Measurements from ENCODE around the gene LAMC2. TPM values are rescaled to one million over a fixed set of nuclear protein-coding genes. Genes with fewer than 3 reads are reported as not detected.
A peak's percentile ranks its signal among the peaks of the same experiment; 100 is the strongest.

LAMC2 gene
- polyA plus RNA-seq, 3 donors, result not detected

DNA sequence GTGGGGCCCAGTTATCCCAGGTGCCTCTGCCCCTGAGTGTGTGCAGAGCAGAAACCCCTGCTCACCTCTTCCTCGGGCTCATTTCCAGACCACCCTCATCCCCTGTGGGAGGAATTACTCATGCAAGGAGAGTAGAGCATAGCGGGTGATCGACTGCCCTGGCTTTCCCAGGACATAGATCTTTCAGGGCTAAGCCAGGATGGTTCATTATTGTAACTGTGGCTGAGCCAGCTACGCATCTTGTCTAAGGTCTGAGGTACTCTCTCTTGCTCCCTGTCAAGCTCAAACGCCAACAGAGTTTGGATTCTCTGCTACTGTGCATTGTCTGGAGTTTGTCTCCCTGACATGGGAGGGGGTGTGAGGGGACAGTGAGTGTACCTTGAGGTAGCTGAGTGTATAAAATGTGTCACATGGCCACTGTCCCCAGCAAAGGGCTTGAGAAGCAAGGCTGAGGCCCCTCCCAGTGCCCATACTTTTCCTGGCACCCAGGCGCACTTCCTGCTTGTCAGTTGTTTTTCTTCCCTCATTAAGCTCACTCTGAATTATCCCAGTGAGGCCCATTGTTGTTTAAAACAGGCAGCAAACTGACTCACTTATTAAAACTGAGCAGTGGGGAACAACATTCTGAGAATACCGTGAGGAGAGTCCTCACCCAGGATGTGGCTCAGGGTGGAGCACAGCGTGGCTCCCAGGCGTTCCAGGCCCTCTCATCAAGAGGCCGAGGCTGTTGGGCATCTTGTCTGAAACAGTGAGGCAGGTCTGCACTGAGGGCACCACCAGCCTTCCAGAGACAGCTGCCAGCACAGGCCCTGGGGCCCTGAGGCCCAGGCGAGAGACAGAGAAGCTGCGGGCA, 92.9 kb downstream of the LAMC2 start:
- no peaks in the 10 kb centered on the region for H3K79me2 ChIP-seq (ENCODE audit: insufficient read depth, low read length)
- intact Hi-C loops (cut with micrococcal nuclease), result no loop called here
- TF ChIP-seq, protein P1, sequence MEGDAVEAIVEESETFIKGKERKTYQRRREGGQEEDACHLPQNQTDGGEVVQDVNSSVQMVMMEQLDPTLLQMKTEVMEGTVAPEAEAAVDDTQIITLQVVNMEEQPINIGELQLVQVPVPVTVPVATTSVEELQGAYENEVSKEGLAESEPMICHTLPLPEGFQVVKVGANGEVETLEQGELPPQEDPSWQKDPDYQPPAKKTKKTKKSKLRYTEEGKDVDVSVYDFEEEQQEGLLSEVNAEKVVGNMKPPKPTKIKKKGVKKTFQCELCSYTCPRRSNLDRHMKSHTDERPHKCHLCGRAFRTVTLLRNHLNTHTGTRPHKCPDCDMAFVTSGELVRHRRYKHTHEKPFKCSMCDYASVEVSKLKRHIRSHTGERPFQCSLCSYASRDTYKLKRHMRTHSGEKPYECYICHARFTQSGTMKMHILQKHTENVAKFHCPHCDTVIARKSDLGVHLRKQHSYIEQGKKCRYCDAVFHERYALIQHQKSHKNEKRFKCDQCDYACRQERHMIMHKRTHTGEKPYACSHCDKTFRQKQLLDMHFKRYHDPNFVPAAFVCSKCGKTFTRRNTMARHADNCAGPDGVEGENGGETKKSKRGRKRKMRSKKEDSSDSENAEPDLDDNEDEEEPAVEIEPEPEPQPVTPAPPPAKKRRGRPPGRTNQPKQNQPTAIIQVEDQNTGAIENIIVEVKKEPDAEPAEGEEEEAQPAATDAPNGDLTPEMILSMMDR (IDR thresholded peaks at IDR 0.05), result no peak
- H3K9me3 ChIP-seq (replicated peaks in 1 of 2; ENCODE audit: control insufficient read depth in 1 of 2, insufficient read depth in 1 of 2, low read length in 2 of 2), result no peaks in the 10 kb centered on the region
- no peaks in the 10 kb centered on the region for H4K20me1 ChIP-seq (ENCODE audit: insufficient read depth, low read length)
- WGBS (ENCODE audit: insufficient coverage), result 58% methylated on average over 9 of the region's 12 CpGs
- peaks cover 38 to 39% of the 10 kb centered on the region in 2 donors for H3K4me1 ChIP-seq (ENCODE audit: control insufficient read depth in 1 of 2, insufficient read depth in 2 of 2, low read length in 2 of 2)
- Mint-ChIP-seq H3K4me1 (peaks cover 39% of the 10 kb centered on the region), H3K27ac (peak overlapping the region; percentile 94 to 99 (median 98)), H3K27me3 (ENCODE audit: low read depth in 3 of 3) (peaks cover 0 to 3% (median 0%) of the 10 kb centered on the region in 3 donors), H3K36me3 (no peaks in the 10 kb centered on the region), H3K4me3 (no peak overlapping the region), H3K9me3 (peaks cover 0 to 2% (median 0%) of the 10 kb centered on the region in 7 donors)
- H3K4me2 ChIP-seq (replicated peaks; ENCODE audit: extremely low read depth, low read length, poor library complexity, severe bottlenecking), result peak overlapping the region; percentile 23
- peak; percentile 36 to 62 (median 52) for DNase-seq
- no peaks in the 10 kb centered on the region for H3K27me3 ChIP-seq (ENCODE audit: control insufficient read depth in 2 of 2, insufficient read depth in 2 of 2, low read length in 2 of 2)
- peak overlapping the region; percentile 64 for H2AFZ ChIP-seq (ENCODE audit: insufficient read depth, low read depth, low read length, poor library complexity, severe bottlenecking)
- no peaks in the 10 kb centered on the region for H3K36me3 ChIP-seq (replicated peaks in 1 of 2; ENCODE audit: control insufficient read depth in 1 of 2, insufficient read depth in 2 of 2, low read length in 2 of 2)
- peak overlapping the region in 1 of 3 experiments; percentile 21 for H3K4me3 ChIP-seq (replicated peaks in 1 of 3; ENCODE audit: low read depth in 2 of 3, low read length in 3 of 3)
- H3K27ac ChIP-seq (ENCODE audit: low read depth in 1 of 2, low read length in 2 of 2), result peak overlapping the region; percentile 92 to 96
- peak overlapping the region; percentile 68 for H3K9ac ChIP-seq (ENCODE audit: insufficient read depth, low read length, poor library complexity, severe bottlenecking)

DNA sequence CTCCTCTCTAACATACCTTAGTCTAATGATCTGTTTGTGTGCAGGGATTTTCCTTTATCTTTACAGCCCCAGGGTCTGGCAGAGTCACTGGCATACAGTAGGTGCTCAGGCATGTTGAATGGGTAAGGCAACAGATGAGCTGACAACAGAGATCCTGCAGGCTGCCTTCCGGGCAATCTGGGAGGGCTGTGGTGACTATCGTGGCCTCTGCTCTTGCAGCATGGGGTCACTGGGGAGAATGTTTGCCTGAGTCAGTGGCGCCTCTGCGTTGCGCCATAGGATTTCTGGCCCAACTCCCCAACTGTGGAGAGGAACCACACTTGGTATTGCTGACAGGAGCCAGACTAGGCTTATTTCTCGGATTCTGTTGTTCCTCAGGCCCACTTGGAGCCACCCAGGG, 93.8 kb downstream of the LAMC2 start:
- peak overlapping the region; percentile 92 to 96 for H3K27ac ChIP-seq (ENCODE audit: low read depth in 1 of 2, low read length in 2 of 2)
- peak overlapping the region in 1 of 3 experiments; percentile 21 for H3K4me3 ChIP-seq (replicated peaks in 1 of 3; ENCODE audit: low read depth in 2 of 3, low read length in 3 of 3)
- H3K4me1 ChIP-seq (ENCODE audit: control insufficient read depth in 1 of 2, insufficient read depth in 2 of 2, low read length in 2 of 2), result peaks cover 38 to 39% of the 10 kb centered on the region in 2 donors
- H3K27ac Mint-ChIP-seq, result peak overlapping the region; percentile 94 to 99 (median 98)
- peak; percentile 92 to 95 (median 94) for DNase-seq
- 10% methylated on average over 6 of the region's 6 CpGs for WGBS (ENCODE audit: insufficient coverage)
- TF ChIP-seq, protein P1 (IDR thresholded peaks at IDR 0.05), result no peak
- no peaks in the 10 kb centered on the region for H3K36me3 ChIP-seq (replicated peaks in 1 of 2; ENCODE audit: control insufficient read depth in 1 of 2, insufficient read depth in 2 of 2, low read length in 2 of 2)
- H3K36me3 Mint-ChIP-seq, result no peaks in the 10 kb centered on the region
- H3K9ac ChIP-seq (ENCODE audit: insufficient read depth, low read length, poor library complexity, severe bottlenecking), result peak overlapping the region; percentile 68
- no peaks in the 10 kb centered on the region for H3K79me2 ChIP-seq (ENCODE audit: insufficient read depth, low read length)
- intact Hi-C loops (cut with micrococcal nuclease), result loop anchor here (5.0 to 10.0 kb wide), 3 partner anchors 262 to 402 kb away; no protein-coding TSS in a partner anchor
- peaks cover 0 to 3% (median 2%) of the 10 kb centered on the region in 3 donors for H3K27me3 Mint-ChIP-seq (ENCODE audit: low read depth in 3 of 3)
- H3K4me3 Mint-ChIP-seq, result peak overlapping the region in 1 of 2 donors; percentile 71
- no peaks in the 10 kb centered on the region for H4K20me1 ChIP-seq (ENCODE audit: insufficient read depth, low read length)
- H3K4me2 ChIP-seq (replicated peaks; ENCODE audit: extremely low read depth, low read length, poor library complexity, severe bottlenecking), result peak overlapping the region; percentile 23
- peak overlapping the region; percentile 64 for H2AFZ ChIP-seq (ENCODE audit: insufficient read depth, low read depth, low read length, poor library complexity, severe bottlenecking)
- H3K9me3 Mint-ChIP-seq, result peaks cover 0 to 2% (median 0%) of the 10 kb centered on the region in 7 donors
- H3K9me3 ChIP-seq (replicated peaks in 1 of 2; ENCODE audit: control insufficient read depth in 1 of 2, insufficient read depth in 1 of 2, low read length in 2 of 2), result no peaks in the 10 kb centered on the region
- no peaks in the 10 kb centered on the region for H3K27me3 ChIP-seq (ENCODE audit: control insufficient read depth in 2 of 2, insufficient read depth in 2 of 2, low read length in 2 of 2)
- H3K4me1 Mint-ChIP-seq, result peaks cover 38% of the 10 kb centered on the region
